T-helper 1 cell (primary cell): ENCODE results near the gene RAB12.
"Not testable (repeated sequence)": the region's sequence is repeated elsewhere in the genome, so short reads cannot be mapped to it uniquely, and the experiment has no call there.

Experiments
- DNase-seq, 5 donors: peaks; one replicate each; pipeline ENCODE4 v3.0.0-alpha.2; 2012 to 2020

The RAB12 gene

DNA sequence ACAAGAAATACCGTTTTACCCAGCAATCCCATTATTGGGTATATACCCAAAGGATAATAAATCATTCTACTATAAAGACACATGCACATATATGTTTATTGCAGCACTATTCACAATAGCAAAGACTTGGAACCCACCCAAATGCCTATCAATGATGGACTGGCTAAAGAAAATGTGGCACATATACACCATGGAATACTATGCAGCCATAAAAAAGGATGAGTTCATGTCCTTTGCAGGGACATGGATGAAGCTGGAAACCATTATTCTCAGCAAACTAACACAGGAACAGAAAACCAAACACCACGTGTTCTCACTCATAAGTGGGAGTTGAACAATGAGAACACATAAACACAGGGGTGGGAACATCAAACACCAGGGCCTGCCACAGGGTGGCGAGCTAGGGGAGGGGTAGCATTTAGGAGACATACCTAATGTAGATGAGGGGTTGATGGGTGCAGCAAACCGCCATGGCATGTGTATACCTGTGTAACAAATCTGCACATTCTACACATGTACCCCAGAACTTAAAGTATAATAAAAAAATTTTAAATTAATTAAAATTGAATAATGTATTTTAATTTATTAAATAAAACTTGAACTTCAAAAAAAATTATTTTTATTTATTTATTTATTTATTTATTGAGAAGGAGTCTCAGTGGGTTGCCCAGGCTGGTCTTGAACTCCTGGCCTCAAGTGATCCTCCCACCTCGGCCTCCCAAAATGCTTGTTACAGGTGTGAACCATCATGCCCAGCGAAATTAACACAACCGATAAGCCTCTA is 42.4 kb downstream of the RAB12 start:
- DNase-seq, result not testable (repeated sequence)

DNA sequence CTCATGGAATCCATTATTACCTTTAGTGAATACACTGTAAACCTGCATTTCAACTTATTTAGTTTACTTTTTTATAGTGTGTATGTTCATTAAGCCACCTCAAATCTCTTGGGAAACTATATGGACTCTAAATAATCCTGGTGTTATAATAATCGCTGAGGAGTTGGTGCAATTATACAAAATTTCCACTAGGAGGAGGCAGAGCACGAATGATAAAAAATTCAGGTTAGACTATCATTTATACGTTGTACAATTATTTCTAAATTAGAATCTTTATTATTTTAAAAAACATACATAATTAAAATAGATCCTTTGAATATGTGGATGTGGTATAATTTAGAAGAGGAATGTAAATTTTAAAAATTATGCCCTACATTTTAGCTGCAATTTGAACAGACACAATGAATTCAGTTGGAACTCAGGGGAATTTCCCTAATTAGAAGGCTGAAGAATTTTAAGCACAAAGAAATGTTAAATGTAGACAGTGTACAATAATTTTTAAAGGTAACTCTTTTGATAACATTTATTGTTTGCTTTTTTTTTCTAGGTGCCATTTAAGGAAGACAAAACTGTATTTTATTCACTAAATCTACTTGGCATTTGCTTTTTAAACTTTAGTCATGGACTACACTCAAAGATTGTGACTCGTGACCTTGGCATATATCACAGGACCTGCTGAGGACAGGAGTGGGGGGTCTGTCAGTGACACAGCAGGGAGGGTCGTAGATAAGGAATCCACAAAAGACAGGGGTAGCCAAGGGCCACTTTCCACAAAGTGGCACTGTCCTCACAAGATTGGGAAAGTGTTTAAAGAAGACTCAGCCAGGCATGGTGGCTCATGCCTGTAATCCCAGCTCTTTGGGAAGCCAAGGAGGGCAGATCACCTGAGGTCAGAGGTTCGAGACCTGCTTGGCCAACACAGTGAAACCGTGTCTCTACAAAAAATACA is 45.5 kb downstream of the RAB12 start:
- DNase-seq, result no peak

DNA sequence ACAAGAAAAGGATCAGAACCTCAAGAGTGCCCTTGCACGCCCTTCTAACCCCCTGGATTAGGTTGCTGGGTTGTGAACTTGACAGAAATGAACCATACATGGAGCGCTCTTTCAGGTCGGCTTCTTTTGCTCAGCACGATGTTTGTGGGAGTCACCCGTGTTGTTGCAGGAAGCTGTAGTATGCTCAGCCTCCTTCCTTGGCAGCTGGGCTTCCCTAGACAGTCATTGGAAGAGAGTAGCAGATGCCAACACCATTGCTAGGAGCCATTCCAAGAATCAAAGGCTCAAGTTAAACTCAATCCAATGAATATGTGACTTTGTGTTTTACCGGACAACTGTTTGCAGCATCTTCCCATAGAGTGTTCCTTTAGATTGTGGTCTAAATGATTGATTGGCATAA is 47.0 kb downstream of the RAB12 start:
- no peak for DNase-seq

DNA sequence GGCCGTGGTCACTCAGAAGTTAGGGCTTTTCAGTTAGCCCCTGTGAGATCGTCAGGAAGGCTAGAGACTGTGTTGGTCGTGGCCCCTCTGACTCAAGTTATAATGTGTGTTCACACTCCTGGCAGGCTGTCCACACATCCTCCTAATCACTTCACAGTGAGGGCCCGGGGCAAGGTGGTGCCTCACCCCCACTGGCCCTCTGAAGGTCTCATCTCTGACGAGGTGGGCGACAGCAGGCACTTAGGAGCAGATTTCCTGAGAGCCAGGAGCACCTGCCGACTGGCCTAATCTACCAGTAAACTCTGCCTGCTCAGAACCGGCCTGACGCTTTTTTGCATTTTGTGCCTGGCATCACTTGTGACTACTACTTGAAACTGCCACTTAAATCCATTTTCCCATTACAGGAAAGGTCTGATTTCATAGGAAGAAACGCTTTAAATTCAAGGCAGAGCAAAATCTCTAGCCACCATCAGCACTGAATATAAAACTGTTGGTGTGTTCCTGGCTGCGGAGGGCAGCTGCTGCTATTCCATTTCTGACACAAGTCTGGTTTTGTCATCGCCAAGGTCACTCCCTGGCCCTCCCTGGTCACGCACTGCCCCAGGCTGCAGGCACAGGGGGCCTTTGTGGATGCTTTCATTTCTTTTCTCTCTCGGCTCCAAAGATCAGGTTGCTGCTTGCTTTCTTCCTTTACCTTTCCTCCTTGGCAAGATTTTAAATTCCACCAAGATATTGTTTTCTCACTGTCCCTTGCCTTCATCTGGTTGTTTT is 48.0 kb downstream of the RAB12 start:
- no peak for DNase-seq

DNA sequence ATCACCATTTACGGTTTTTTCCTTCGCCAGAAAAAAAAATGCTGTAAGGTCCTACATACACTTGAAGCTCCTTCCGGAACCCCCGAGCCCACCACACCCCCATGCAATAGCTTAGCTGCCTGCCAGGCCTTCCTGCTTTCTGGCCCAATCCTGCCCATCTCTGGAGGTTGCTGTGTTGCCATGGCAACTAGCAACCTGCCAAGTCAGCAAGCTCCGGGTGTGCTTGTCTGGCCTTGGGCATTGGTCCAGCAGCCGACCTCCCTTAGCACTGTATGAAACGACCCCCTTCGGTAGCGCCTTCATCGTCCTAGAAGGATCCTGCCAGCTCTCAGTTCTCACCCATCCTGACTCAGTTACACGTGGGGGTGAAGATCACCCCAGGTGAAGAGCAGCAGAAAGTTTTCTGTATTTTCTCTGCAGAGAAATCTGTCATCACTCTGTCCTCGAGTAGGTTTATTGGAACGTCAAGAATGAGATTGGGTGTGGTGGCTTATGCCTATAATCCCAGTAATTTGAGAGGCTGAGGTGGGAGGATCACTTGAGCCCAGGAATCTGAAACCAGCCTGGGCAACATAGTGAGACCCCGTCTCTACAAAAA is 48.7 kb downstream of the RAB12 start:
- DNase-seq, result no peak

DNA sequence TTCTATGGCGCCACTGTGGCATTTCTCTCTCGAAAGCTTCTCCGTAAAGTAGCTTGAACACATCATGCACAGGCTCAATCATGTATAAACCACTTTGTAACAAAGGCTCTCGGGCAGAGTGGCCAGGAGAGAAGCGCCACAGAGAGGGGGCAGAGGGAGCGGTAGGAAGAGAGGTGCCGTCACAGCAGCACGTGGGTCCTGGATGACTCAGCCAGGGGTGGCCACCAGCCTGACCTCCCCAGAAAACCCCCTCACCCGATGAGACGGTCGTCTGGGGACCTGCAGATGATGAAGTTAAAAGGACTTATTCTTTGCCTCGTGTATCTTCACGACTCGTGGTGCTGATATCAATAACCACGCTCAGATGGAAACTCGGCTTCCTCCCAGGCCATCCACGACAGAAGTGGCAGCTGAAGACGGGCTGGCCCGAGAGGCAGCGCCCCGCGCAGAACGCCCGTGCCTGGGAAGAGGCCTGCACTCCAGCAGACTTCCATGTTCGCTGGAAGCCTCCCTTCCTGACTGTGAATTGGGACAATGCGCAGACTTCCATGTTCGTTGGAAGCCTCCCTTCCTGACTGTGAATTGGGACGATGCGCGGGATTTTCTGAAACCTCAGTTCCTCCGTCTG is 49.7 kb downstream of the RAB12 start:
- DNase-seq, result no peak

DNA sequence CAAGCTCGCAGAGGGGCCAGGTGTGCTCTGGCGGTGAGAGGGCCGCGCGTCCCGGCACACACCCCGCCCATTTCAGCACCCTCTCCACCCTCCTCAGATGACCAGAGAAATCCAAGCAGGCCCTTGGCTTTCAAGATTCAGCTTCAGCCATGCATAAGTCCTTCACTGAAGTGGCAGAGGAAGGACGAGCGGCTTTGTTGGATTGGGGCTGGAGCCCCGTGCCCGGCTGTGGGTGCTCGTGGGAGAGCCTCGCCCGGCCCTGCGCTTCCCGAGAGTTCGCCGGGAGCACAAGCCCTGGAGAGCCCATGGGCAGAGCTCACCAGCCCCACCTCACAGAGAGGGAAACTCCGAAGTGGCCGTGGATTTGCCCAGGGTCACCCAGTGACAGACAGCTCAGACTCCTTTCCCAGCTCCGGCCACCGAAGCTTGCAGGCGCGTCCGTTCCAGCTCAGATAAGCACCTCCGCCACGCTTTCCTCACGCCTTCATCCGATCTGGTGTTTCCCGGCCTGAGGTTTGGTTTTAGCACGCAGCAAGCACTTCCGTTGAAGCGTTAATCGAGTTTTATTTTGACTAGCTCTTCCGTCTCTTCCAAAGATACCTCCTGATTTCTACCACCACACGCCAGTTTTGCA is 50.5 kb downstream of the RAB12 start:
- no peak for DNase-seq

DNA sequence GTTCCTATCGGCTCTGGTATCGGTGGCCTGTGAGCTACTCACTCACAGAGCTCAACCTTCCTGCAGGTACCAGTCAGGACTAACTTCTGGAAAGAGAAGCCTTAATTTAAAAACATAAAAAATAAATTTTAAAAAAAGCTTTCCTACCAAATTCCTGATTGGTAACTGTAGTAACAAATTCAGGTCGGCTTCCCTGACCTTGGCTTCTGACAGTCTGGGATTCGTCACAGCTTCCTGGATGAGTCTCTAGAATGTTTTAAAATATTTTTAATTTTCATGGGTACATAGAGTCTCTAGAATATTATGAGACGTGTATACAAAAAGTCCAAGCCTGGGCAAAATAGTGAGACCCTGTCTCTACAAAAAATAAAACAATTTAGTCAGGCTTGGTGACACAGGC is 51.1 kb downstream of the RAB12 start:
- no peak for DNase-seq

DNA sequence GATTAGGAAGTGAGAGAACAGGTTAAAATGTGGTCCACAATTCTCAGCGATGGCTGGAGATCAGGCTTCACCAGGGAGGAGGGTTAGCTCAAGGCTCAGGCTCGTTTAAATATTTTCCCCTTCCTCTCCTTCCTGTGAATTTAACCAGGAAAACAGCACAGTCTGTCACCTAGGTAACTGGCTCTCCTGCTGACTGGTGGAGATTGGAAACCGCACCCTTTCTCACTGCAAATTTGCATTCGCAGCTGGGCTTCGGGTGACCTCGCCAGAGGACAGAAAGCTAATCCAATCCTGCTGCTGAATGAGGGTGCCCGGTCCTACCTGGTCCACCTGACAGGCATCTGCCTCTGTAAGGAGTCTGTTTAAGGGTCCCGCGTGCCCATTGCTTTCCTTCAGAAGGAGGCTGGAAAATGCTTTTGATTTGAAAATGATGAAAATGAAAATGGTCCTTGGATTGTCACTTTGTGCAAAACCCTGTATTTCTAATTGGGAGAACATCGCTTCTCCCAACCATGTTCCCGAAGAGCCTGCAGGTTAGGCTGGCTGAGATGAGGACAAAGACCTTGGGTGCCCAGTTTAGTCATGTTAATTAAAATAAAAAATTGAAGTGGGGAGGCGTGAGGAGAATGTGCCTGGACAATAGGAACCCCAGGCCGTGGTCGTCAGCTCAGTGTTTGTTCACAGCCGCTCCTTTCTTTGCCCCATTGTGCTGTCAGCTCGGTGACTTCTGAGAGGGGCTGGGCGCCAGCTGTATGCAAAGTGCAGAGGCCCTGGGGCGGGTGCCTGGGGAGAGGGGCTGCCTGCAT is 52.7 kb downstream of the RAB12 start:
- DNase-seq, result no peak

DNA sequence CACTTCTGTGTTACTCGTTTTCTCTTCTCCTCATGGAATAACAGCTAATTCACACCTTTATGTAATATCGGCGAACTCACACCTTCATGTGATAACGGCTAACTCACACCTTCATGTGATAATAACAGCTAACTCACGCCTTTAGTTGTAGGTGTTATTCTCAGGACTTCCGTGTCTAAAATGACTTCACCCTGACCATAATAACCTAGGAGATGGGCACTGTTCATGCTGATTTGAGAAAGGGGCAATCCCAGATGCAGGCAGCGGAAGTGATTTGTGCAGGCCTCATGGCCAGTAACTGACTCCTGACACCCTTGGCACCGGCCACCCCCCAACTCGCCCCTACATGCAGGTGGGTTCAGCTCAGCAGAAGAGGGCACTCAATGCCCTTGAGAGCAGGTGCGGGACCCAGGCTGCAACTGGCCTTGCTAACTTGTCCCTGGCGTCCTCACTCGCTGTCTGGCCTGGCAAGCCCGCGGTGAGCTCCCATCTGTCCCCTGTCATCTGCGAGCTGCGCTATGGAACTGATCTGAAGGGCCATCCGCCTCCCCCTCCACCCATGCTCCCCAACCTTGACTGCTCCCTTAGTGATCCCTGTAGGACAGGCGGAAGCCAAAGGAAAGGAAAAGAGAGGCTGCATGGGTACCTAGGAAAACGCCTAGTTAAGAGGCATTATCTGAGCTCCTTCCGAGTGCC is 53.5 kb downstream of the RAB12 start:
- no peak for DNase-seq

DNA sequence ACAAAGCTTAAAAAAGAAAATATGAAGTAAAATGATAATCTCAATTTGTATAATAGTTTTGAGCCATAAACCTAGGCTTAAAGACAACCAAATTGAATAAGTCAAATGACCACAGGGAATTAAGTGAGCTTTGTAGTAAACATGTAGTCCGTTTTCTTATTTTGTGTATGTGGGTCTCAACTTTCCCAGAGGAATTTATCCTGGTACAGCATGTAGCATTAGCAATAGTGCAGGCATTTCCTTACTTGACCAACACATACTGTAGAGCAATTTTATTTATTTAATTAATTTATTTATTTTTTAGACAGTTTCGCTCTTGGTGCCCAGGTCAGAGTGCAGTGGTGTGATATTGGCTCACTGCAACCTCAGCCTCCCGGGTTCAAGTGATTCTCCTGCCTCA is 58.6 kb downstream of the RAB12 start:
- no peak for DNase-seq

DNA sequence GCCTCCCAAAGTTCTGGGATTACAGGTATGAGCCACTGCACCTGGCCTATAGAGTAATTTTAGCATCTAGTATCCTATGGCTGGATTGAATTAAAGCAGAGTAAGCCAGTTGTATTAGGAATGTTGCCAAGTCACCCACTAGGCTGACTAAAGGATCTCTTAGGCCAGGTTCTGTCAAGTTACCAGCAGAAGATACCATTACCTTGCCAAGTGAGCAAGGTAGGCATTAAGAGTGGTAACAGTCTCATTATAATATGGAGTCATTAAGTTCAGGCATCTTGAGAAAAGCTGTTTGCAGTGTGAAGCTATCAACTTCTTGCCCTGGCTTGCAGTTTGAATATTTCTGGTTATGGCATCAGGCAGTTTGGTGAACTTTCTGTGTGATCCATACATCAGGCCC is 59.1 kb downstream of the RAB12 start:
- no peak for DNase-seq

DNA sequence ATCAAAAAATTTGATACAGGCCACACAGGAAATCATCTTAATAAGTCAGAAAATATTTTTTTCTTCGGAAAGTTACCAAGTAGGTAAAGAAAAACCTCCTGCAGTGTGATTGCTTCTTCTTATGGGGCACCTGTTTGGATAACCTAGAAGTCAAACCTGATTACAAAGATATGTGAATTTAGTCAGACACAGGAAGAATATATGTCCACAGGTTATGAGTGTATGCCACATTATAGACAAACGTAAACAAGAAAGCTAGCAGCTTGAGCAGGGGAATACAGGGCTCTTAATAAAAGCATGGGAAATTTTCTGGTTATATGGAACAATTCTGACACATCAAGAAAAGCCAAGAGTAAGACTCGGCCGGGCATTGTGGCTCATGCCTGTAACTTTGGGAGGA is 60.3 kb downstream of the RAB12 start:
- DNase-seq, result no peak

DNA sequence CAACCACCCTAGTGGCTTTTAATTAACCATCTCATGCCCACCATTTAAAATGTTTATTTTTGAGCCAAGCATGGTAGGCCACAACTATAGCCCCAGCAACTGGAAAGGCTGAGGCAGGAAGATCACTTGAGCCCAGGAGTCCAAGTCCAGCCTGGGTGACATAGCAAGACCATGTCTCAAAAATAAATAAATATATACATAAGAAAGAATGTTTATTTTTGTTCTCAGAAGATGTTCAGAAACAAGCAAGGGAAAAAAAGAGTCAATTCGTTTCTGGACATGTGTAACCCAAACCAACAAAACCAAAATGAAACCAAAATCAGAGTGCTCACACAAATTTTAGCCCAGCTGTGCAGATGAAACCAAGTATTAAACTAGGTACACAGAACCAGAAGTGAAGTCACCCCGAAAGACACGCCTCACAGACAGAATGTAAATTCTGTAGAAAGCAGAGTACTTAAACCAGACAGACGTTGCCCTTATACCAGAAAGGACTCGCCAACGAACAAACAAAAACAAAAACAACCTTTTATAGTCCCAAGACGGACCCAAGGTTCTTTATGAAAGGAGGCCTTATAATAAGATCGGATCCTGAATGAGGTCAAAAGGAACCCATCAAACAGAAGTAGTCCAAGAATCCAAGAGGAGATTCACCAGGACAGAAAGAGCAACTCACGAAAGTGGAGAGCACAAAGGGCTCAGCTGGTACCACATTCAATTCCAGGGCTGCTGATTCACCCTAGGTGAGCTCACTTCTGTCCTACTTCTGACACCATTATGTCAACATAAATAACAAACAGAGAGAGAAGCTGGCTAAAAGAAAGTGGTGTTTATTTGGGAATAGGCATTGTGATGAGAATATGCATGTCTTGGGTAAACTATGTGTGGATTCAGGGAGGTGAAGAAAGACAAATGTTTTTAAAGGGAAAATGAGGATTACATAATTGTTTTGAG is 64.3 kb downstream of the RAB12 start:
- DNase-seq, result no peak

DNA sequence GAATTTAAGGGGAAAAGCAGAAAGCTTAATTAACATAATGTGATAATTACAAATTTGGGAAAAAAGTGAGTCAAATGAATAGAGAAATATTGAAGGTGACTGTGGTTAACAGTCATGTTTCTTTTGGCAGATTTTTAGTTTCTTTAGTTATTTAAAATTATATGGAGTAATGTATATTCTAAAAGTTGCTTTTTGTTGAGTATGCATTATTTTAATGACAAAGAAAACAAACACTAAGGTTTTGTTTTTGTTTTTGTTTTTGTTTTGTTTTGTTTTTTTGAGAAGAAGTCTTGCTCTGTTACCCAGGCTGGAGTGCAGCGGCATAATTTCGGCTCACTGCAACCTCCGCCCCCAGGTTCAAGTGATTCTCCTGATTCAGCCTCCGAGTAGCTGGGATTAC is 65.8 kb downstream of the RAB12 start:
- DNase-seq, result no peak

DNA sequence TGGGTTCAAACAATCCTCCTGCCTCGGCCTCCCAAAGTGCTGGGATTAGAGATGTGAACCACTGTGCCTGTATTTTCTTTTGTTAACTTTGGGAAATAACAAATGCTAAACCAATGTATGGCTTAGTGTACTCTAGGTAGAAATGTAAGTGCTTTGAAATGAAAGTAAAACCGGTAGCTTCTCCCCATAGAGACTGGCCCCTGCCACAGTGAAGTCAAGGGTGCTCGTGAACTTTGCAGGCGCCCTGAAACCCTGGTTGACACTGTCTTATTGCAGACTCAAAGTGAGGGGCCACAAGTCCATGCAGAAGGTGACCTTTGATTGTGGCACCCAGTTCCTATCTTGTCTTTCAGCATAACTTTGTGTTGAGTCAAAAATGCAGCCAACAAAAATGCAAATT is 72.0 kb downstream of the RAB12 start:
- no peak for DNase-seq

DNA sequence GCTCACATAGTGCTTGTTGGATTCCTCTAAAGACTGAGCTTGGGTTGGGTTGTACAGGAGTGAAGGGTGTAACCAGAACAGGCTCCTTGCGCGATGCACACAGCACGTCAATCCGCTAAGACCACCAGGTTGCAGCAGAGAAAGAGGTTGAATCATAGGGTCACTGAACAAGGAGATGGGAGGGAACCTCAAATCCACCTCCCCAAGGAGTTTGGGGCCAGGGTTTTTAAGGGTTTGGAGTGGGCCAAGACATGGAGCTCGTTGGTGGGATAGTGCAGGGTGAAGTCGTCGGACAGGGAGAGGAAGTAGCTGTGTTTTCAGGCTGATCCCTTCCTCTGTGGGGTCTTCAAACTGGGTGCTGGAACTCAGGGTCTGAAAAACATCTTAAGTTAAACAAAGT is 75.3 kb downstream of the RAB12 start:
- no peak for DNase-seq

DNA sequence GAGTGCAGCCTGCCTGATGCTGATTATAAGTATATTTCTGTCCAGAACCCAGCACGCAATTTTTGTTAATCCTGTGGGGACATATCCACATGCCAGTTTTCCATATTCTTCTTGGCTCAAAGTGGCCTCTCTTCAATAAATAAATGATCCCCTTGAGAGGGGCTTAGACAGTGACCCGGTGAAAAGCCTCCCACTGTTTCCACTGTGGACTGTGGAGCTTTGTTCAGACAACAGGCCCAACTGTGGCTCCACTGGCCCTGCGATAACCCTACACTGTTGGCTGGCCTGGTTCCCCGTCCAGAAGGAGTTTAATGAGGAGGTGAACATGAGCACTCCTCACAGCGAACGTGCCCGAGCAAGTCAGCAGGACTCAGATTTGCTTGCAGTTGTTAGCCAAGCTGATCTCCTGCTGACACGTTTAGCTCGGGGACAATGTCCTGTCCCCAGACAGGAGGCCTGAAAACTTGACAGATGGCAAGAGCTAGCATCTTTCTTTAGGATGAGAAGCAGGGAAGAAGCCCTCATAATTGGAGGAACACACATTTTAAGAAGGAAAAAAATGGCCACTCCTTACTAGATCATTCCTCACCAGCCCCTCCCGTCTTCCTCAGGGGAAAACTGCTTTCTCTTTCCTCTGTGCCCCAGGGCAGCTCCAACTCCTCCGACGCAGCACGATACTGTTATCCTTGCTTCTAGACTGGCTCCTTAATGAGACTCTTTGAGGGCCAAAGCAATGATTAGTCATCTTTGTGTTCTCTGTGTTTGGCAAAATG is 76.1 kb downstream of the RAB12 start:
- no peak for DNase-seq

DNA sequence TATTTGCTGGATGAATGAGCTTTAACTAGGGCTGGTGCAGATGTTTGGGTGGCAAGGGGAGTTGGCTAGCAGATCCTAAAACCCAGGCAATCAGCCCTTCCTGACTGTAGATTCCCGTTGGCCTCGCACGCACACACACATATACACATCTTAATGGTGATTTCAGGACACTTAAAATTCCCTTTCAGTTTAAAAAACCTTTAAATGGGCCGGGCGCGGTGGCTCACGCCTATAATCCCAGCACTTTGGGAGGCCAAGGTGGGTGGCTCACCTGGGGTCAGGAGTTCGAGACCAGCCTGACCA is 76.6 kb downstream of the RAB12 start:
- no peak for DNase-seq
